OCI-LY7 (cell line): ENCODE data around the gene GSX2. TPM values are rescaled to one million over a fixed set of nuclear protein-coding genes. Genes with fewer than 3 reads are reported as not detected.

Source experiments
- BruUV-seq: library from RNA; stranded (reverse); fragments of 400-500 nt; replicated peaks from 2 replicates; lab custom pipeline; 2021; lab: Mats Ljungman, UMichigan
- CTCF ChIA-PET: fragments of 300-600 bp; sonication (Branson Sonifier 250); formaldehyde crosslinking; loops from one replicate; lab custom pipeline; 2022; ENCODE audit warnings: antibody characterized with exemption; ENCODE audit not compliant: unreplicated experiment; lab: Charles Lee
- POLR2A ChIA-PET: fragments of 300-600 bp; sonication (Branson Sonifier 250); formaldehyde crosslinking; loops from one replicate; lab custom pipeline; 2022; ENCODE audit warnings: antibody characterized with exemption; lab: Charles Lee
- DNase-seq: peaks from one replicate; pipeline ENCODE4 v3.0.0-alpha.2; 2015; ENCODE audit warnings: low spot score
- H2AFZ ChIP-seq: fragments of 200-600 bp; sonication (generic), shearing (Covaris generic); 2 replicates; pipeline ENCODE4 v1.6.1; 2014; ENCODE audit warnings: mild to moderate bottlenecking, antibody characterized with exemption, low read length, moderate library complexity
- H3K27ac ChIP-seq: fragments of 200-600 bp; sonication (generic); 2 replicates; pipeline ENCODE4 v1.5.1; 2014; ENCODE audit warnings: mixed run types, low read depth, mild to moderate bottlenecking, moderate library complexity, low read length, inconsistent platforms; ENCODE audit not compliant: poor library complexity, severe bottlenecking
- H3K36me3 ChIP-seq: fragments of 200-600 bp; sonication (generic); 2 replicates; pipeline ENCODE4 v1.6.1; 2014; ENCODE audit warnings: mild to moderate bottlenecking, antibody characterized with exemption, low read length, moderate library complexity, mixed read lengths; ENCODE audit not compliant: insufficient read depth
- H3K4me1 ChIP-seq: fragments of 200-600 bp; sonication (generic); 2 replicates; pipeline ENCODE4 v1.5.1; 2014; ENCODE audit warnings: mild to moderate bottlenecking, low read length; ENCODE audit not compliant: insufficient read depth, poor library complexity, severe bottlenecking
- H3K4me2 ChIP-seq: fragments of 200-600 bp; sonication (generic); 2 replicates; pipeline ENCODE4 v1.6.1; 2014; ENCODE audit warnings: mild to moderate bottlenecking, low read length
- H3K4me3 ChIP-seq: fragments of 200-600 bp; sonication (generic); 2 replicates; pipeline ENCODE4 v1.5.1; 2014; ENCODE audit warnings: mild to moderate bottlenecking, low read depth, low read length; ENCODE audit not compliant: poor library complexity, severe bottlenecking
- H3K79me2 ChIP-seq: fragments of 200-600 bp; sonication (generic); 2 replicates; pipeline ENCODE4 v1.6.1; 2016; ENCODE audit warnings: low read depth, mild to moderate bottlenecking, low read length, moderate library complexity, mixed read lengths; ENCODE audit not compliant: insufficient read depth
- H3K9me2 ChIP-seq: fragments of 200-600 bp; sonication (generic); 2 replicates; pipeline ENCODE4 v1.6.1; 2016; ENCODE audit warnings: mild to moderate bottlenecking, low read length, mixed read lengths; ENCODE audit not compliant: insufficient read depth
- H3K9me3 ChIP-seq: fragments of 200-600 bp; sonication (generic); 2 replicates; pipeline ENCODE4 v1.6.1; 2014; ENCODE audit warnings: mild to moderate bottlenecking, mixed run types, low read length, mixed read lengths
- H4K20me1 ChIP-seq: fragments of 200-600 bp; sonication (generic); 2 replicates; pipeline ENCODE4 v1.6.1; 2014; ENCODE audit warnings: mild to moderate bottlenecking, antibody characterized with exemption, low read length, moderate library complexity, mixed read lengths; ENCODE audit not compliant: insufficient read depth
- EZH2phosphoT487 ChIP-seq: fragments of 200-600 bp; sonication (generic); IDR thresholded peaks from 2 replicates; pipeline ENCODE4 v1.6.1; 2018; ENCODE audit warnings: low read depth, borderline replicate concordance, mild to moderate bottlenecking, mixed run types, antibody characterized with exemption, low read length, moderate library complexity, mixed read lengths
- intact Hi-C: fragments of 100-400 bp; cut with micrococcal nuclease; formaldehyde crosslinking; loops from one replicate; pipeline ENCODE4 v1.10.0; 2022; ENCODE audit not compliant: unreplicated experiment
- total RNA-seq, 2 experiments: library from RNA; depleted of rRNA in 1 of 2; stranded (reverse); fragments of >200 nt in 1 of 2; shearing (Covaris generic) in 1 of 2; gene quantifications; 2 replicates each; pipeline ENCODE4 v1.2.3, GENCODE V29; 2014 to 2022
- TF ChIP-seq, protein P1 (sequence below): fragments of 200-600 bp; sonication (generic); conservative IDR thresholded peaks from 2 replicates; pipeline ENCODE4 v1.5.1; 2014; ENCODE audit warnings: mild to moderate bottlenecking, antibody characterized with exemption, low read length, moderate library complexity, mixed read lengths

The GSX2 gene
- total RNA-seq, 2 experiments from 2014 or later = not detected

DNA sequence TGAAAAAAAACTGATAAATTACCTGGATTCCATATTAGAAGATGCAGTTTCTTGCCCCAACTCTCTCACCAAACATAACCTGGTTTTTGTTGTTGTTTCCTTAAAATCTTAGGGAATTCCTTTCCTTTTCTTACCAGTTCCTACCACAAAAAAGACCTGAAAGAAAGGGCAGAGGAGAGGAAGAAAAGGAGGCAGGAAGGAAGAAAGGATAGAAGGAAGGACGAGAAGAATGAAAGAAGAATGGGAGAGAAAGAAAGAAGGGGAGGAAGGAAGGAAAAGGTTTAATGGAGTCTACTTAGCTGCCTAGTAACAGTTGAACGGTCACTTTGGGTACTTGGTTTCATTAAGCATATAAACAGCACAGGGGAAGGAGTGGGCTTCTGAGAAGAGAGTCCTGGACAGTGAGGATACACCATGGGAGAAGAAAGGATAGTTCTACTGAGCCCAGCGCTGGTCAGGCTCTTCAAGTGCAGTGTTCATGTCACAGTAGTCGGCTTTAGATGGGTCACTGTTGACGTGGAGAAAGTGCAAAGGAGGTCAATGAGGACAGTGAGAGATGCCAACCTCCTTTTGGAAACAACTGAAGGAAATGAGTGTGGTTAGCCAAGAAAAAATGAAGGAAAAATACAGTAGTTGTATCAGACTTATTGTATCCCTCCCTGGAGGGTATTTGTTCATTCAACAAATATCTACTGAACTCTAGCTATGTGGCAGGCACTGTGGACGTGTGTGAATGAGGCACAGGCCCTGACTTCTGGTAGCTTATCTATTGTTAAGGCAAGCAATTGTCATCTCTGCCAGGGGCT is 34.5 kb upstream of the GSX2 start:
- POLR2A ChIA-PET = interaction anchor here (0.5 to 2.4 kb wide), 8 partner anchors 9 to 90 kb away, joined by 3 to 9 read pairs (median 4); no protein-coding TSS in a partner anchor
- H3K9me3 ChIP-seq = no peaks in the 10 kb centered on the region
- peaks cover 17% of the 10 kb centered on the region for H3K36me3 ChIP-seq
- H3K4me2 ChIP-seq = peak overlapping the region; percentile 90
- intact Hi-C loops = loop anchor here (2.0 to 10.0 kb wide), 2 partner anchors 135 to 321 kb away; no protein-coding TSS in a partner anchor
- TF ChIP-seq, protein P1, sequence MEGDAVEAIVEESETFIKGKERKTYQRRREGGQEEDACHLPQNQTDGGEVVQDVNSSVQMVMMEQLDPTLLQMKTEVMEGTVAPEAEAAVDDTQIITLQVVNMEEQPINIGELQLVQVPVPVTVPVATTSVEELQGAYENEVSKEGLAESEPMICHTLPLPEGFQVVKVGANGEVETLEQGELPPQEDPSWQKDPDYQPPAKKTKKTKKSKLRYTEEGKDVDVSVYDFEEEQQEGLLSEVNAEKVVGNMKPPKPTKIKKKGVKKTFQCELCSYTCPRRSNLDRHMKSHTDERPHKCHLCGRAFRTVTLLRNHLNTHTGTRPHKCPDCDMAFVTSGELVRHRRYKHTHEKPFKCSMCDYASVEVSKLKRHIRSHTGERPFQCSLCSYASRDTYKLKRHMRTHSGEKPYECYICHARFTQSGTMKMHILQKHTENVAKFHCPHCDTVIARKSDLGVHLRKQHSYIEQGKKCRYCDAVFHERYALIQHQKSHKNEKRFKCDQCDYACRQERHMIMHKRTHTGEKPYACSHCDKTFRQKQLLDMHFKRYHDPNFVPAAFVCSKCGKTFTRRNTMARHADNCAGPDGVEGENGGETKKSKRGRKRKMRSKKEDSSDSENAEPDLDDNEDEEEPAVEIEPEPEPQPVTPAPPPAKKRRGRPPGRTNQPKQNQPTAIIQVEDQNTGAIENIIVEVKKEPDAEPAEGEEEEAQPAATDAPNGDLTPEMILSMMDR = no peak
- TF ChIP-seq EZH2phosphoT487 = no peak
- CTCF ChIA-PET = no interaction called here
- no peaks in the 10 kb centered on the region for H3K9me2 ChIP-seq
- peak overlapping the region; percentile 84 for H2AFZ ChIP-seq
- BruUV-seq = no TSS peak
- H3K79me2 ChIP-seq = peaks cover 38% of the 10 kb centered on the region
- DNase-seq = peak; percentile 35
- H3K27ac ChIP-seq = peak overlapping the region; percentile 62
- H3K4me3 ChIP-seq = peak overlapping the region; percentile 98
- H3K4me1 ChIP-seq = peaks cover 44% of the 10 kb centered on the region
- H4K20me1 ChIP-seq = peaks cover 26% of the 10 kb centered on the region

DNA sequence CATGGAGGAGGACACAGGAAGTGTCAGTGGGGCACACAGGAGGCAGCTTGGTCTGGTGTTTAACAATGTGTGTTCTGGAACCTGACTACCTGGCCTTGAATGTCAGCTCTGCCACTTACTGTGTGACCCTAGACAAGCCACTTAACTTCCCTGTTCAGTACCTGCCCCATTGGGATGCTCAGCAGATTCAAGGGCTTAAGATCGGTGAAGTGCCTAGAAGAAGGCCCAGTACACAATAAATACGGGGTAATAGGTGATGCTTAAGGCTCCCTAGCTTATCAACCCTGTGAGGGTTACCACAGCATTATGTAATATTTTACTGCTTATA is 33.9 kb upstream of the GSX2 start:
- POLR2A ChIA-PET = interaction anchor here (0.5 to 2.4 kb wide), 8 partner anchors 9 to 78 kb away, joined by 3 to 9 read pairs (median 3); no protein-coding TSS in a partner anchor

More for the DNA sequence above, 33.9 kb upstream of the GSX2 start:
- Histone ChIP-seq H4K20me1 (peaks cover 20% of the 10 kb centered on the region), H3K79me2 (peaks cover 32% of the 10 kb centered on the region), H3K9me2 (no peaks in the 10 kb centered on the region), H2AFZ (peak overlapping the region; percentile 84), H3K4me2 (peak overlapping the region; percentile 90; the same call in 1 of the 2 replicates), H3K27ac (no peak overlapping the region), H3K9me3 (no peaks in the 10 kb centered on the region), H3K4me3 (no peak overlapping the region), H3K36me3 (peaks cover 17% of the 10 kb centered on the region), H3K4me1 (peaks cover 39% of the 10 kb centered on the region)
- intact Hi-C loops = loop anchor here (10.0 kb wide), 1 partner anchor 321 kb away; no protein-coding TSS in a partner anchor
- DNase-seq = no peak
- CTCF ChIA-PET = no interaction called here
- TF ChIP-seq, protein P1 = no peak
- no peak for TF ChIP-seq EZH2phosphoT487
- BruUV-seq = no TSS peak
